ENCODE measurements around the gene ABCD1. TPM values are rescaled to one million over a fixed set of nuclear protein-coding genes. Genes with fewer than 3 reads are reported as not detected.

The ABCD1 gene
- total and polyA plus RNA-seq, 9 of the 15 experiments (the other 6 are each of a cell fraction or from before 2014, with no cell fraction given): 0.07 to 6.9 (median 2.2) TPM

DNA sequence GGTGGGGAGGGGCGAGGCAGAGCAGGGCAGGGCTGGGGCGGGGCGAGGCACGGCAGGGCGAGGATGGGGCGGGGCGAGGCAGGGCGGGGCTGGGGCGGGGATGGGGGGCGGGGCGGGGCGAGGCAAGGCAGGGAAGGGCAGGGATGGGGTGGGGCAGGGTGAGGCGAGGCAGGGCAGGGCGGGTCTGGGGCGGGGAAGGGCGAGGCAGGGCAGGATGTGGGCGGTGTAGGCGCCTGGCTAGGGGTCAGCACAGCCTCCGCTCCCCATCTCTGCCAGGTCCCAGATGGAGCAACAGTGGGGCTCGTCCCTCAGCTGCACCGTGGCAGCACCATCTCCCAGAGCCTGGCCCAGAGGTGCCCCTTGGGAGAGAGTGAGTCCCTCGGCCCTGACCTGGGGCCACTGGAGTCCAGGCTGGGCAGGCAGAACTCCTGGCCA is 52.0 kb downstream of the ABCD1 start (continued):
- no peak for TF ChIP-seq ELF4 (CRISPR knock-in tag; IDR thresholded peaks at IDR 0.05)
- TF ChIP-seq LARP7 (IDR thresholded peaks at IDR 0.05): no peak
- TF ChIP-seq ZNF274 (IDR thresholded peaks at IDR 0.05; ENCODE audit: borderline replicate concordance, low read depth, low read length): no peak
- TF ChIP-seq CC2D1A (IDR thresholded peaks at IDR 0.05): no peak
- no peak for TF ChIP-seq CBX5 (IDR thresholded peaks at IDR 0.05; ENCODE audit: borderline replicate concordance, low read depth)
- peak; percentile 79 for TF ChIP-seq CCNT2 (IDR thresholded peaks at IDR 0.05; ENCODE audit: borderline replicate concordance, extremely low read depth, insufficient read length, low read depth, low read length)
- TF ChIP-seq, protein P1, sequence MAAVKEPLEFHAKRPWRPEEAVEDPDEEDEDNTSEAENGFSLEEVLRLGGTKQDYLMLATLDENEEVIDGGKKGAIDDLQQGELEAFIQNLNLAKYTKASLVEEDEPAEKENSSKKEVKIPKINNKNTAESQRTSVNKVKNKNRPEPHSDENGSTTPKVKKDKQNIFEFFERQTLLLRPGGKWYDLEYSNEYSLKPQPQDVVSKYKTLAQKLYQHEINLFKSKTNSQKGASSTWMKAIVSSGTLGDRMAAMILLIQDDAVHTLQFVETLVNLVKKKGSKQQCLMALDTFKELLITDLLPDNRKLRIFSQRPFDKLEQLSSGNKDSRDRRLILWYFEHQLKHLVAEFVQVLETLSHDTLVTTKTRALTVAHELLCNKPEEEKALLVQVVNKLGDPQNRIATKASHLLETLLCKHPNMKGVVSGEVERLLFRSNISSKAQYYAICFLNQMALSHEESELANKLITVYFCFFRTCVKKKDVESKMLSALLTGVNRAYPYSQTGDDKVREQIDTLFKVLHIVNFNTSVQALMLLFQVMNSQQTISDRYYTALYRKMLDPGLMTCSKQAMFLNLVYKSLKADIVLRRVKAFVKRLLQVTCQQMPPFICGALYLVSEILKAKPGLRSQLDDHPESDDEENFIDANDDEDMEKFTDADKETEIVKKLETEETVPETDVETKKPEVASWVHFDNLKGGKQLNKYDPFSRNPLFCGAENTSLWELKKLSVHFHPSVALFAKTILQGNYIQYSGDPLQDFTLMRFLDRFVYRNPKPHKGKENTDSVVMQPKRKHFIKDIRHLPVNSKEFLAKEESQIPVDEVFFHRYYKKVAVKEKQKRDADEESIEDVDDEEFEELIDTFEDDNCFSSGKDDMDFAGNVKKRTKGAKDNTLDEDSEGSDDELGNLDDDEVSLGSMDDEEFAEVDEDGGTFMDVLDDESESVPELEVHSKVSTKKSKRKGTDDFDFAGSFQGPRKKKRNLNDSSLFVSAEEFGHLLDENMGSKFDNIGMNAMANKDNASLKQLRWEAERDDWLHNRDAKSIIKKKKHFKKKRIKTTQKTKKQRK (IDR thresholded peaks at IDR 0.05; ENCODE audit: borderline replicate concordance, low read depth, low read length): no peak
- no peak for TF ChIP-seq PRMT5 (CRISPR knock-in tag; IDR thresholded peaks at IDR 0.05)
- peak; percentile 62 for TF ChIP-seq PCBP1 (IDR thresholded peaks at IDR 0.05; ENCODE audit: low read depth, low read length, poor library complexity, severe bottlenecking)
- TF ChIP-seq GTF2E2 (tag; IDR thresholded peaks at IDR 0.05): no peak
- TF ChIP-seq HNRNPUL1 (IDR thresholded peaks at IDR 0.05; ENCODE audit: low read length): no peak
- no peak for TF ChIP-seq GATAD2A (IDR thresholded peaks at IDR 0.05)
- no peak for TF ChIP-seq KHSRP (IDR thresholded peaks at IDR 0.05)
- no peak for TF ChIP-seq POLR2AphosphoS2 (IDR thresholded peaks at IDR 0.05; ENCODE audit: low read length)
- no peak for TF ChIP-seq MYNN (IDR thresholded peaks at IDR 0.05)
- no peak for TF ChIP-seq MYNN (CRISPR knock-in tag; IDR thresholded peaks at IDR 0.05)
- no peak for TF ChIP-seq ZNF408 (CRISPR knock-in tag; IDR thresholded peaks at IDR 0.05; ENCODE audit: low read depth)
- TF ChIP-seq ZNF707 (CRISPR knock-in tag; conservative IDR thresholded peaks at IDR 0.05): no peak
- no peak for TF ChIP-seq RHOXF2B (CRISPR knock-in tag; conservative IDR thresholded peaks at IDR 0.05)
- no peak for TF ChIP-seq CXXC5 (CRISPR knock-in tag; IDR thresholded peaks at IDR 0.05)
- TF ChIP-seq, protein P2, sequence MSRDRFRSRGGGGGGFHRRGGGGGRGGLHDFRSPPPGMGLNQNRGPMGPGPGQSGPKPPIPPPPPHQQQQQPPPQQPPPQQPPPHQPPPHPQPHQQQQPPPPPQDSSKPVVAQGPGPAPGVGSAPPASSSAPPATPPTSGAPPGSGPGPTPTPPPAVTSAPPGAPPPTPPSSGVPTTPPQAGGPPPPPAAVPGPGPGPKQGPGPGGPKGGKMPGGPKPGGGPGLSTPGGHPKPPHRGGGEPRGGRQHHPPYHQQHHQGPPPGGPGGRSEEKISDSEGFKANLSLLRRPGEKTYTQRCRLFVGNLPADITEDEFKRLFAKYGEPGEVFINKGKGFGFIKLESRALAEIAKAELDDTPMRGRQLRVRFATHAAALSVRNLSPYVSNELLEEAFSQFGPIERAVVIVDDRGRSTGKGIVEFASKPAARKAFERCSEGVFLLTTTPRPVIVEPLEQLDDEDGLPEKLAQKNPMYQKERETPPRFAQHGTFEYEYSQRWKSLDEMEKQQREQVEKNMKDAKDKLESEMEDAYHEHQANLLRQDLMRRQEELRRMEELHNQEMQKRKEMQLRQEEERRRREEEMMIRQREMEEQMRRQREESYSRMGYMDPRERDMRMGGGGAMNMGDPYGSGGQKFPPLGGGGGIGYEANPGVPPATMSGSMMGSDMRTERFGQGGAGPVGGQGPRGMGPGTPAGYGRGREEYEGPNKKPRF (IDR thresholded peaks at IDR 0.05; ENCODE audit: low read depth, low read length): no peak
- TF ChIP-seq ELK3 (CRISPR knock-in tag; IDR thresholded peaks at IDR 0.05): no peak
- TF ChIP-seq ZNF232 (CRISPR knock-in tag; IDR thresholded peaks at IDR 0.05): no peak
